HG02884 (cell line): ENCODE data around the gene C20orf96.

Experiments
- ATAC-seq: cut with Tn5 transposase; IDR thresholded peaks from one replicate; pipeline ENCODE4 v1.9.1; 2021; ENCODE audit warnings: mild to moderate bottlenecking, moderate library complexity; ENCODE audit not compliant: unreplicated experiment

The C20orf96 gene

DNA sequence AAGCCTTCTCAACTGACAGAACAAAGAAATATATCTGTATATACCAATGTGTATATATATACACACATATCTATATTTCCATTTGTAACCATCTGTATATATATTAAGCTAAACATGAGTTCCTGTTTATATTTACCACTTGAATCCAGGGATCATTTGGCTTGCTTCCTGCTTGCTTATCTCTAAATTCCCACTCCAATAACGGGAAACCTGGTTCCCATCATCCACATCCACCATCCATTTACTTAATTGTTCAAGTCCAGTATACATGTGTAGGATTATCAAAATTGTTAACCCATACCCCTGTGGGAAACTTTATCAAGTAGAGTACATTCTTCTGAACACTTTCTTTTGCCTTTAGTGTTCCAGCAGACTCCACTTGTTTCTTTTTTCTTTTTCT, 22.3 kb upstream of the C20orf96 start:
- no peak for ATAC-seq

DNA sequence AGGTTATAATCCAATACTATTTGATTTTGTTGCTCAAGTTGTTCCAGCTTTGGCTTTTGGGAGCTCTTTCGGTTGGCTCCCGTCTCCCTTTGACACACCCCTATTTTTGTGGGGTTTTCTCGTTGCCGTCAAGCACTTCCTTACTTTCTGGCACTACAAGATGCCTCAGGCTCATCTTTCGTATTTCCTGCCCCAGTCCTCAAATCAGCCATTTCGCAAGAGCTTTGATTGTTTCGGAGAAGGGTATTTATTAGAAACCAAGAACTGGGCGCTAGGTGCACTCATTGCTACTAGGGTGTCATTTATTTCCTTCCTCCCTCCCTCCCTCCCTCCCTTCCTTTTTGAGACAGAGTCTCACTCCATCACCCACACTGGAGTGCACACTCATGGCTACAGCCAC, 21.5 kb upstream of the C20orf96 start:
- no peak for ATAC-seq

DNA sequence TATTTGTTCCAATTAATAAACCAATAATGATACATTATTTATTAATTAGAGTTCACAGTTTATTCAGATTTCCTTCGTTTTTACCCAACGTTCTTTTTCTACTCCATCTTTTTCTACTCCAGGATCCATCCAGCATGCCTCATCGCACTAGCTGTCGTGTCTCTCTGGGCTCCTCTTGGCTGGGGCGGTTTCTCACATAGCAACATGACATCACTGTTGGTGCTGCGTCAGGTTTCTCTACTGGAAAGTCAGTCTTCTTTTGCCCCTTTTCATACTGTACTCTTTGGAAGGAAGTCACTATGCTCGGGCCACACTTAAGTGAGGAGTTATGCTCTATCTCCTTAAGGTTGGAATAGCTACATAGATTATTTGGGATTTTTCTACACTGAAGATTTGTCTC, 21.1 kb upstream of the C20orf96 start:
- ATAC-seq, result no peak

DNA sequence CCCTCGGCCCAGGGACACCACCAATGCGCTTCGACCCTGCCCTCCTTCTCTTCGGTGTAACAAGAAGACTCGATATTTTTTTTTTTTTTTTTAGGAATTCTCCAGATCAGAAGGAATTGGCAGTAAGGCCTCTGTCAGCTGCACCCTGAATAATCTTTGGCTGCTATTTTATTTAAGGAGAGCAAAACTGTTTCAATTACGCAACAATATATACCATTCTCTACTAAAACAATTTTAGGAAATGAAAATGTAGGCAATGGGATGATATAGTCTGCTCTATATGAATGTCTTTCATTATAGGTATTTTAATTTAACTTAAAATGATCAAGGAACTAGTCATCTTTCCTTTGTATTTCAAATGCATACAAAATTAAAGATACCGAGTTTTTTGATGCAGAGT, 20.1 kb upstream of the C20orf96 start:
- ATAC-seq, result no peak

DNA sequence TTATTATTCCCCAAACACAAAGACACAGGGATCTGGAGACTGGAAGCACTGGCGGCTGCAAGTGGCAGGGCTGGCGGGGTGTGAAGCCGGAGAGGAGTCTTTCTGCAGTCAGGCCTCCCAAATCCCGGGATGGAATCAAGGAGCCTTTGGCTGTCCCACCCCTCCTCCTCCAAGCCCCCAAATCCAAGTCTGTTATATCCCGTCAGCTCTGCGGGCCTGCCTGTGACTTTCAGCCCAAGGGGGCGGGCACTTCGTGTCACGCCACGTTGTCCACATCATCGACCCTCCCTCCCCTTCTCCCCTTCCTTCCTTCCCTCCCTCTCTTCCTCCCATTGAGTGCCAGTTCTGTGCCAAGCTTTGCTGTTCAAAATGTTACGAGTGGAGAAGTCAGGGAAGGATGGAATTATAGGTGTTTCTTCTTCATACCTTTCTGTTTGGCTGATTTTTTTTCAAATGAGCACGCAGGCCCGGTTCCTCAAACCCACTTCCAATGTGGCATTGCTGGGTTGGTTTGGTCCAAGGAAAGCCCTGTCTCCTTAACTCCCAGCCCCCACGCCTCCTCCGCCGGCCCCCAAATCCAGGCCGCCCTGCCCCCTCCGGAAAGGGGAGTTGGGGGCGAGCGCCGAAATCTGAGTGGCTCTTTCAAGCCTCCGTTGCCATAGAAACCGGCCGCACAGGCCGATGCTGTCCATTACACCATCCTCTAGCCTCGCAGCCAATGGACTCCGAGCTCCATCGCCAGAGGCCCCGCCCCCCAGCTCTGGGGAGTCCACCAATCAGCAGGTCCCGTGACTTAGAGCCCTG, 19.5 kb upstream of the C20orf96 start:
- peak; percentile 99 for ATAC-seq

DNA sequence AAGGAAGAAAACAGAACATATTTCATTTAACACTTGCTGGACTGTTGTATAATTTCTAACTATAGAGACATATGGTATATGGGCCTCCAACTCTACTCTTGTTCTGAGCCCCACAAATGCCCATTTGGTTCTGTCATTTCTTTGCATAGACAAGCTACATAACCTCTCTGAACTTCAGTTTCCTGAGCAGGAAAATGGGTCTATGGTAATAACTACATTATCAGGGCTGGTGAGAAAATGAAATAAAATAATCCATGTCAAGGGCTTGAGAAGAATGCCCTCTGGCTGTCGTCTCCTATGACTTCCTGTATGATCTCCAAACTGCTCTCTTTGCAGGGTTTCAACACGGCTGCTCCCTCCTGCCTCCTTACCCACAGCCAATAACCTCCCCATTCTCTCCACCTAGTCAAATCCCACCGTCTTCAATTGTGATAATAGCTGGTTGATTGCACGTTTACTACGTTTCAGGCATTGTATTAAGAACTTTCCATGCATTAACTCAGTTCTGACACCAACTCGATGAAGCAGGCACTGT, 18.8 kb upstream of the C20orf96 start:
- ATAC-seq, result no peak

DNA sequence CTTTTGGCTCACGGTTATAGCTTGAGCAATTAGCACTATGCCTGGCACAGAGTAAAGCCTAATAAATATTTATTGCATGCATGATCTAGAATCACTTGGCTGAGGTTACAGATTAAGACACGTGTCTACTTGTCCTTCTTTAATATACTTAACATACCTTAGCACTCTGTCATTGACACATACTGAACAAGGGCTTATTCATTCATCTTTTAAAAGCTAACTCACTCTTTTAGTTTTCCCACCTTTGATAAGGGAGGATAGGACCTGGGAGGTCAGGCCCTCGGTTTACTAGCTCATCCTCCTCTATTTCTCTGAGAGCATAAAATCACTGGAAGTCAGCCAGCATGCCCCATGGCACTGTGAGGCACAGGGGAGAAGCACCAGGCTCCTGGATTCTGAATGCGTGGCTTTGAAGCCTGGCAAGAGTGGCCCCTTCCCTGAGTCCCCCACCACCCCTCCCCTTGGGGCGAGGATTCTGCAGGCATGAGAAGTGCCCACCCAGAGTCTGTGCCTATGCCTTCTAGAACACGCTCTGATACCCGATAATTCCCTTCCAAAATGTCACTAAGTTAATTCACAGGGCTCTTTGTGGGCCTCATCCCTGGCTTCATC, 18.0 kb upstream of the C20orf96 start:
- no peak for ATAC-seq

DNA sequence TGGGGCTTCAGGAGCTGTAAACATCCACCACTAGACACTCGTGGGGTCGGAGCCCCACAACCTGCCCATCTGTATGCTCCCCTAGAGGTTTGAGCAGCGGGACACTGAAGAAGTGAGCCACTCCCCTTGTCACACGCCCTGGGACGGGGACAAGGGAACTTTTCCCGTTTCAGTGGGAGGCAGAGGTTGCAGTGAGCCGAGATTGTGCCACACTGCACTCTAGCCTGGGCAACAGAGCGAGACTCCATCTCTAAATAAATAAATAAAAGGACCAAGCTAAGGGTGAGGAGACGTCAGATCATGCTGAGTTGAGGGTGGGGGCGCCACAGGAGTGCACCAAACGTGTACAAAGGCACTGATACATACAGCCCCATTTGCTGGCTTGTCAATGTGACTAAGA, 15.2 kb upstream of the C20orf96 start:
- no peak for ATAC-seq

DNA sequence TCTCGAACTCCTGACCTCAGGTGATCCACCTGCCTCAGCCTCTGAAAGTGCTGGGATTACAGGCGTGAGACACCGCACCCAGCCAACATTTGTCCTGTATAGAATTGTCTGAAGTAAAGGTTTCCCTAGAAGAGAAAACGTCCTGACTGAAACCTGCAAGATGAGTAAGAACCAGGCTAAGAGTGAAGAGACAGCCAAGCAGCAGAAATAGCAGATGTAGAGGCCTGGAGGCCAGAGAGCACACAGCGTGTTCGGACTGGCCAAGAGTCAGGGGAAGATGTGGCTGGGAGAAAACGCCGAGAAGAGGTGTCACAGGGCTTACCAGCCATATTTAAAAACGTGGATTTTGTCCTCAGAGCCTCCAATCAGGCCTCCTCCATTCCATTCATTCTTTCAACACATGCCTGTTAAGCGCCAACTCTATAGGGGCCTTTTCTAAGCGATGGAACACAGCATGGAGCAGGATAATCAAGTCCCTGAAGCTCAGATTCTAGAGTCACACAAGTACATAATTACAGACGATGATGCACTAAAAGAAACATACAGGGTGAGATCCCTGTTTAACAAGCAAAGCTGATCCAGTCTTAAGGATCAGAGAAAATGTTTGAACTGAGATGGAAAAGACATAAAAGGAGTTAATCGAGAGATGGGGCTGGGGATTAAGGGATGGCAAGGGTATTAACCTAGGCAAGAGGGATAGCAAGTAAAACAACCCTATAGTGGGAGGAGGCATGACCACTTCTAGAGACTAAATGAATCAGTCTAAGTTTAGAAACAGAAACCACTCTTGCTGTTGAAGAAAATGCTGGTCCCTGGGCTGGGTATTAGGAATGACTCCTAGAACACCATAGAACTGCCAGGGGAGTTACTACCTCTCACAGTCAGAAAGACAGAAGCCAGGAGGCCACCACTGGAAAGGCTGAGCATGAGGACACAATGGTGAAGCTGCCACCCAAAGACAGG, 11.6 kb upstream of the C20orf96 start:
- no peak for ATAC-seq

DNA sequence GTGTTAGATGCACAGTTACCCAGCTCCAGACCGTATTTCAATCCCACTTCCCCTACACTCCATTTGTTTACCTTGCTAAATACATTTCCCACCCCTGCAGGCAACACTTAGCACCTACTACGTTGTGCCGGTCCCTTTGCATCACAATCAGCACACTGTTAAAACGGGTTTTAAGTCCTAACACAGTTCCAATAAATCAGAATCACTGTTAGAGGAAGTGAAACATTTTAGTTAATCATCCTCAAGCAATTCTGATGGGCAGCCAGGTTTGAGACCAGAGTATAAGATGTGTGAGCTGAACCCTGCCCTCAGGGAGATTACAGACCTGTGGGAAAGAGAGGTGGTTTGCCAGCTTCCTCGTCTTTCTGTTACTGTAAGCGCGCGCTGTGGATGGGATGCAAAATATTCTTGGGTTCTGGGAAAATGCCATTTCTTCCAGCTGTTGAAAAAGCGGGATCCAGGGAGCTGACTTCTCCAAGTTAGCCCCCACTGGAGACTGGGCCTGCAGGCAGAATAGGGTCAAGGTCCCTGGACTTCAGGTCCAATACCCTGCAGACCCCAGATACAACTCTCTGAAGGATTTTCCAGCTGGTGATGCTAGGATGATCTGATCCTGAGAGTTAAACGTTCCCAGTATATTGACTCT, 9.9 kb upstream of the C20orf96 start:
- no peak for ATAC-seq

DNA sequence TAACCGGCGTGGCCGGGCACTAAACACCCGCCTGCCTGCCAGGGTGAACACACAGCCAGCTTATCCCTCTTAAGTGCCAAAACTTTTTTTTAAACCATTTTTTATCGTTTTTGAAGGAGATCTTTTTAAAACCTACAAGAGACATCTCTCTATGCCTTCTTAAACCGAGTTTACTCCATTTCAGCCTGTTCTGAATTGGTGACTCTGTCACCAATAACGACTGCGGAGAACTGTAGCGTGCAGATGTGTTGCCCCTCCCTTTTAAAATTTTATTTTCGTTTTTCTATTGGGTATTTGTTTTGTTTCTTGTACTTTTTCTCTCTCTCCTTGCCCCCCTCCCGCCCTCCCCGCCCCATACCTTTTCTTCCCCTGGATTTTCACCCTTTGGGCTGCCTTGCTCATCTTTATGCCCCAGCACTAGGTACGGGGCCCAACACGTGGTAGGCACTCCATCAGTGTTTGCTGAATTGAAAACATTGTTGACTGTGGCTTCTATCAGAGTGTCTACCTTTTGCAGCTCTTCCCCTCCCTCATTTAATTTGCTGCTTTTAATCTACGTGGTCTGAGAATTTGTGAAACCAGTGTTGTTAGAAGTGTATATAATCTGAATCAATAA, 8.3 kb upstream of the C20orf96 start:
- ATAC-seq, result no peak

DNA sequence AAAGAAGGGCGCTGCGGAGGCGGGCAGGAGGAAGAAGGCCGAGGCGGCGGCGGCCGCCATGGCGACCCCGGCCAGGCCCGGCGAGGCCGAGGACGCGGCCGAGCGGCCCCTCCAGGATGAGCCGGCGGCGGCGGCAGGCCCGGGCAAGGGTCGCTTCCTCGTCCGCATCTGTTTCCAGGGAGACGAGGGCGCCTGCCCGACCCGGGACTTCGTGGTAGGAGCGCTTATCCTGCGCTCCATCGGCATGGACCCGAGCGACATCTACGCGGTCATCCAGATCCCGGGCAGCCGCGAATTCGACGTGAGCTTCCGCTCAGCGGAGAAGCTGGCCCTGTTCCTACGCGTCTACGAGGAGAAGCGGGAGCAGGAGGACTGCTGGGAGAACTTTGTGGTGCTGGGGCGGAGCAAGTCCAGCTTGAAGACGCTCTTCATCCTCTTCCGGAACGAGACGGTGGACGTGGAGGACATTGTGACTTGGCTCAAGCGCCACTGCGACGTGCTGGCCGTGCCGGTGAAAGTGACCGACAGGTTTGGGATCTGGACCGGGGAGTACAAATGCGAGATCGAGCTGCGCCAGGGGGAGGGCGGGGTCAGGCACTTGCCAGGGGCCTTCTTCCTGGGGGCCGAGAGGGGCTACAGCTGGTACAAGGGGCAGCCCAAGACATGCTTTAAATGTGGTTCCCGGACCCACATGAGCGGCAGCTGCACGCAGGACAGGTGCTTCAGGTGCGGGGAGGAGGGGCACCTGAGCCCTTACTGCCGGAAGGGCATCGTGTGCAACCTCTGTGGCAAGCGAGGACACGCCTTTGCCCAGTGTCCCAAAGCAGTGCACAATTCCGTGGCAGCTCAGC, 7.6 kb upstream of the C20orf96 start:
- peak; percentile 9 for ATAC-seq

DNA sequence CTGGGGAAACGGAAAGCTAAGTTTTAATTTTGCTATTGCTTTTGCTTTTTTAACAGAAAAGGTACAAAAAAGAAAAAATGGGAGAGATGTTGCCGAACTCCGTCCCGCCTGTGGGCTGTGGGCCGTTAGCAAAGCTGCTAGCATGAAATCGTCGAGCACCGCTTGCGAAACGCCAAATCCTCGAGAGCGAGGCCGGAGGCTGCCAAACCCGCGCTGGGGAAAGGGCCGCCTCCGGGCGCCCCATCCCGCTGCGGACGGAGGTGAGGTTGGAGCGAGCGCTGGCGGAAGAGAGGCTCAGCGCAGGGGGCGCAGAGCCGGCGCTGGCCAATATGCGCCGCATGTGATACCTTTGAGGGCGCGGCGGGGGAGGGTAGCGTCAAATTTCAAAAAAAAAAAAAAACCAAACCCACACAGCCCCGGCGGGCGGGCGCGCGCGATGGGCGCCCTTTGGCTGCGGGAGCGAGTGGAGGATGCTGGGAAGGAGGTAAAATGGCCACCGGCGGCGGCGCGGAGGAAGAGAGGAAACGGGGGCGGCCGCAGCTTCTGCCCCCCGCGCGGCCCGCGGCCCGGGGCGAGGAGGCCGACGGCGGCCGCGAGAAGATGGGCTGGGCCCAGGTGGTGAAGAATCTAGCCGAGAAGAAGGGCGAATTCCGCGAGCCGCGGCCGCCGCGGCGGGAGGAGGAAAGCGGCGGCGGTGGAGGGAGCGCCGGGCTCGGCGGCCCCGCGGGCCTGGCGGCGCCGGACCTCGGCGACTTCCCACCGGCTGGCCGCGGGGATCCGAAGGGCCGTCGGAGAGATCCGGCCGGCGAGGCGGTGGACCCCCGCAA, 6.8 kb upstream of the C20orf96 start, which contains the start of gene ZCCHC3:
Gene ZCCHC3 (plus strand): TSS at position 473 of the 827 bp plus-strand sequence. CDS start 17 bp downstream, at position 490.
- ATAC-seq, result peak; percentile 79

DNA sequence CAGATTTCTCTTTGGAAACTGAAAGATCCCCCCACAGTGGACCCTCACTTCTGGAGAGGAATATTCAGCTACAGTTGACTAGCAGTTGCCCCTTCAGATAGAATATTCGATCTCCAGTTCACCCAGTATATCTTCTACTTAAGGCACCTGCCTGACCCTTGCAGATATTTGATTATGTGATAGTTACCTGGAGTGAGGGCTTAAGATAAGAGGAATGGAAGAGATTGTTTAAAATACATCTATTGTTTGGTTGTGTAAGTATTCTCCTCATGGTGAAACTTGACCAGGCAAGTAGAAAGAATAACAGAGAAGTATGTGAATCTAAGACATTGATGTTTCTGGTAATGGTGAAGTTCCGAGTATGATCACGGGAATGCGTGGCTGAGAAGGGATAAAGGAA, 5.3 kb upstream of the C20orf96 start:
- no peak for ATAC-seq

DNA sequence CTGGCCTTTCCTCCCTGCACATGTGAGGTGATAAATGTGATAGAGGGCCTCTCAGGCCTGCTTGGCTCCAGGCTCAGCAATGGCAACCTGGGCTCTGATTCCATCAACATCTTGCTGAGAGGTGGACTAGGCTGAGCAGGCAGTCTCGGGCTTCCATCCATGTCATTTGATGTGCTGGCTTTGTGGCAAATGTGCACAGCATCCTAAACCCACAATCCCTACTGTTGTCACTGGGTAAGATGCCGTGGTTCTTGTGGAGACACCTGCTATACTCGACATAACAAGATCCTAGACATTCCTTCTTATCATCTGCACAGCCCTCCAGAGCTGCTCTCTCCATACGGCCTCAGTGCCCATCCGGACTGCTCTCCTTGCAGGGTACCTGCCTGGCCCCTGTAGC, 4.1 kb upstream of the C20orf96 start:
- ATAC-seq, result no peak

DNA sequence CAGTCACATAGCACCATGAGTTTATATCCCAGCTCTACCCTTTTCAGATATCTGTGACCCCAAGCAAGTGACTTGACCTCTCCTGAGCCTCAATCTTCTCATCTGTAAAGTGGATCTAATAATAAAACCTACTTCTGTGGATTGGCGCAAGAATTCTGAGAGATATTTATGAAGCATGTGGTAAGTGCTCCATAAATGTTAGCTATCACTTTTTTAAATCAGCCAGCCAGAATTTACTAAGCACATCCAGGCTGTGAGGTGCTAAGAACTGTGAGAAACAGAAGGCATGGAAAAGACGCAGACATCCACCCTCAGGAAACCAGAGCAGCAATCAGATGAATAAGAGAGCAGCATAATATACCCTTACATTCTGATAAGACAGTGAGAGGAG, 862 bp downstream of the C20orf96 start:
- no peak for ATAC-seq

DNA sequence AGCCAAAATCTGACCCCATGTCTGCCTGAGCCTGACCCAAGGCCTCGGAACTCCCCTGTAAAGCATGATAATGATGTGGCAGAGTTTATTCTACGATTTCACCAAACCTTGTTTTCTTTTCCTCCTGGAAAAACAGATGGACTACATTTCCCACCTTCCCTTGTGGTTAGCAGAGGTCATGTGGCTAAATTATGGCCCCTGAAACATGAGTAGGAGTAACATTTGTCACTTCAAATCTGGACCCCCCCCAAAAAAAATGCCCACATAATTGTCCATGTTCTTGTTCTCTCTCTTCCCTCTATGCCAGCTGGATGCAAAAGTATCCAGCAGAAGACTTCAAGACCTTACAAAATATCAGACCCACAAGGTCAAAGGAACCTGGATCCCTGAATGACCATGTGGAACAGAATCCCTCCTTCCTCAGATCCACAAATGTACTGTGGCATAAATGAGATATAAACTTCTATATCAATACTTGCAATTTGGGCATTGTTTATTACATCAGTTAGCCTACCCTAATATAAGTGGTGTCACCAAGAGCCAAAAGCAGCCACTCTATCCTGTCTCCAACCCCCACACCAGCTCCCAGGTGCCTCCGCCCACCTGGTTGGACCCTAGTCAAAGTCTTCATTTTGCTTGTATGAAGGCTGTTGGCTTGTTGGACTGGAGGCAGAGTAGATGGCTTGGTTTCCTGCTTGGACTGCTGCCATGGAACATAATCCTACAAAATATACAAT, 1.4 kb downstream of the C20orf96 start:
- no peak for ATAC-seq

DNA sequence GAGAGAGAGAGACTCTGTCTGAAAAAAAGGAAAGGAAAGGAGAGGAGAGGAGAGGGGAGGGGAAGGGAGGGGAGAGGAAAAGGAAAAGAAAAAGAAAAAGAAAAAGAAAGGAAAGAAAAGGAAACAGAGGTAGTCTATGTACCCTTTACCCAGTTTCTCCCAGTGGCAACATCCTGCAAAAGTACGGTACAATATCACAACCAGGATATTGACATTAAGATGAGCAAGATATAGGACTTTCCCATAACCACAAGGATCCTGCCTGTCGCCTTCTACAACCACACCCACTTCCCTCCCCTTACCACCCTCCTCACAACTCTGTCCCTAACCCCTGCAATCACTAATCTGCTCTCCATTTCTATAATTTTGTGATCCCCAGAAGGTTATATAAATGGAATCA, 4.0 kb downstream of the C20orf96 start:
- no peak for ATAC-seq
